ENCODE measurements around the gene TUBGCP4. TPM values are rescaled to one million over a fixed set of nuclear protein-coding genes. Genes with fewer than 3 reads are reported as not detected.

The TUBGCP4 gene
- total RNA-seq, 3 donors from 2014 or later = 15.9 to 22.7 (median 22.3) TPM

GRCh38 chr15:43449981-43450380, 79.1 kb downstream of the TUBGCP4 start:
- no peak for DNase-seq
- intact Hi-C loops (cut with DNase I, micrococcal nuclease) = no loop called here
- Histone ChIP-seq H3K4me1 (ENCODE audit: low read depth) (no peaks in the 10 kb centered on the region), H3K4me3 (no peak overlapping the region), H3K9me3 (no peaks in the 10 kb centered on the region), H3K36me3 (ENCODE audit: low read depth) (no peaks in the 10 kb centered on the region)
- no peak for TF ChIP-seq CTCF (IDR thresholded peaks at IDR 0.05)
- no peak for ATAC-seq

Other genes starting within 250 kb of the TUBGCP4 start
- 10 to 100 TPM; 26.8 to 43.7 (median 34.9) TPM for gene TMEM62, start 237.5 kb upstream of the TUBGCP4 start, total RNA-seq
- 10 to 100 TPM; 45.5 to 75.2 (median 54.6) TPM for gene CCNDBP1, start 185.7 kb upstream of the TUBGCP4 start, total RNA-seq
- gene EPB42, start 150.1 kb upstream of the TUBGCP4 start, total RNA-seq = not detected
- not detected for gene TGM5, start 104.2 kb upstream of the TUBGCP4 start, total RNA-seq
- gene TGM7, start 68.8 kb upstream of the TUBGCP4 start, total RNA-seq = not detected
- 1 to 10 TPM; 5.0 to 5.4 (median 5.3) TPM for gene LCMT2, start 40.5 kb upstream of the TUBGCP4 start, total RNA-seq
- 10 to 100 TPM; 26.7 to 34.4 (median 29.1) TPM for gene ZSCAN29, start 58 bp upstream of the TUBGCP4 start, total RNA-seq
- gene TP53BP1, start 122.1 kb downstream of the TUBGCP4 start, total RNA-seq = 10 to 100 TPM; 31.8 to 46.5 (median 41.6) TPM
- gene MAP1A, start 146.5 kb downstream of the TUBGCP4 start, total RNA-seq = 10 to 100 TPM in 1 of 3 donors, 1 to 10 TPM in 2; 1.9 to 59.4 (median 7.9) TPM
- 100 to 1,000 TPM in 1 of 3 donors, 10 to 100 TPM in 2; 65.2 to 126 (median 87.7) TPM for gene PPIP5K1, start 219.1 kb downstream of the TUBGCP4 start, total RNA-seq
- 100 to 1,000 TPM; 105 to 242 (median 213) TPM for gene CKMT1B, start 222.9 kb downstream of the TUBGCP4 start, total RNA-seq
- 1 to 10 TPM; 1.1 to 1.4 (median 1.4) TPM for gene STRC, start 247.7 kb downstream of the TUBGCP4 start, total RNA-seq

Measured in mucosa of descending colon (tissue), 3 donors.